Endothelial cell of umbilical vein (primary cell): ENCODE measurements around the gene MID2. TPM values are rescaled to one million over a fixed set of nuclear protein-coding genes. Genes with fewer than 3 reads are reported as not detected.

Experiments used
- Bru-seq: library from RNA; stranded (reverse); fragments of 400-500 nt; gene quantifications from one replicate; lab custom pipeline; 2021; lab: Mats Ljungman, UMichigan
- BruChase-seq, 2 experiments: library from RNA; stranded (reverse); fragments of 400-500 nt; gene quantifications; one replicate each; lab custom pipeline; 2021; lab: Mats Ljungman, UMichigan
- BruUV-seq: library from RNA; stranded (reverse); fragments of 400-500 nt; replicated peaks from 2 replicates; lab custom pipeline; 2021; lab: Mats Ljungman, UMichigan
- CTCF ChIA-PET: fragments of 300-600, 350-600 bp; sonication (Branson Sonifier 250); formaldehyde crosslinking; loops from one replicate; lab custom pipeline; 2021; ENCODE audit warnings: antibody characterized with exemption, inconsistent platforms; lab: Charles Lee
- POLR2A ChIA-PET: fragments of 300-600, 350-600 bp; sonication (Branson Sonifier 250); formaldehyde crosslinking; loops from one replicate; lab custom pipeline; 2021; ENCODE audit warnings: antibody characterized with exemption, inconsistent platforms; lab: Charles Lee
- DNase-seq: peaks from one replicate; pipeline ENCODE4 v3.0.0-alpha.2; 2011; ENCODE audit warnings: low read depth, low spot score
- FAIRE-seq: peaks from 2 replicates; lab custom pipeline; 2011; peaks lifted over from hg19 to GRCh38; lab: Jason Lieb, UNC
- H2AFZ ChIP-seq: 2 replicates; pipeline ENCODE4 v1.6.0; 2012; ENCODE audit warnings: low read depth, low read length, control low read depth, inconsistent platforms
- H3K27ac ChIP-seq: 2 replicates; pipeline ENCODE4 v1.5.1; 2011; ENCODE audit warnings: low read depth, mild to moderate bottlenecking, control low read depth, low read length, moderate library complexity; ENCODE audit not compliant: insufficient read depth
- H3K27me3 ChIP-seq, 2 experiments: 2 replicates each; pipeline versions ENCODE4 v1.6.0 to v1.6.1; 2011; ENCODE audit warnings: low read length in 2 of 2, mixed read lengths in 1 of 2; ENCODE audit not compliant: control insufficient read depth in 2 of 2, insufficient read depth in 2 of 2
- H3K36me3 ChIP-seq, 2 experiments: 2 replicates in 1 of 2; 3 replicates in 1 of 2; pipeline ENCODE4 v1.5.1; 2011; ENCODE audit warnings: low read length in 2 of 2, mild to moderate bottlenecking in 1 of 2, moderate library complexity in 1 of 2; ENCODE audit not compliant: control insufficient read depth in 2 of 2, insufficient read depth in 2 of 2; ENCODE audit errors: extremely low read depth in 1 of 2
- H3K4me1 ChIP-seq: 3 replicates; pipeline ENCODE4 v1.5.1; 2011; ENCODE audit warnings: mild to moderate bottlenecking, low read length; ENCODE audit not compliant: control insufficient read depth, insufficient read depth; ENCODE audit errors: extremely low read depth
- H3K4me2 ChIP-seq: 2 replicates; pipeline ENCODE4 v1.6.1; 2011; ENCODE audit warnings: low read length, control low read depth, mixed read lengths; ENCODE audit not compliant: insufficient read depth
- H3K4me3 ChIP-seq, 3 experiments: fragments of 200-600 bp in 1 of 3; sonication (generic), shearing (Covaris generic) in 1 of 3; replicated peaks in 1 of 3; 2 replicates each; pipeline ENCODE4 v1.5.1; 2011 to 2016; ENCODE audit warnings: control low read depth in 3 of 3, low read length in 3 of 3, mild to moderate bottlenecking in 2 of 3, inconsistent platforms in 1 of 3, low read depth in 1 of 3, moderate library complexity in 1 of 3; ENCODE audit not compliant: insufficient read depth in 1 of 3
- H3K79me2 ChIP-seq: 2 replicates; pipeline ENCODE4 v1.6.0; 2012; ENCODE audit warnings: low read length, inconsistent platforms; ENCODE audit not compliant: control insufficient read depth, insufficient read depth
- H3K9ac ChIP-seq: replicated peaks from 2 replicates; pipeline ENCODE3; 2011; ENCODE audit warnings: low read length, control low read depth; ENCODE audit not compliant: insufficient read depth; ENCODE audit errors: extremely low read depth
- H3K9me1 ChIP-seq: replicated peaks from 3 replicates; pipeline ENCODE4 v1.6.0; 2011; ENCODE audit warnings: mild to moderate bottlenecking, low read length; ENCODE audit not compliant: control insufficient read depth, insufficient read depth; ENCODE audit errors: extremely low read depth
- H3K9me3 ChIP-seq: replicated peaks from 2 replicates; pipeline ENCODE4 v1.5.1; 2012; ENCODE audit warnings: low read length, inconsistent platforms; ENCODE audit not compliant: control insufficient read depth, insufficient read depth
- H4K20me1 ChIP-seq: replicated peaks from 2 replicates; pipeline ENCODE3; 2011; ENCODE audit warnings: mild to moderate bottlenecking, low read length; ENCODE audit not compliant: control insufficient read depth, insufficient read depth; ENCODE audit errors: extremely low read depth
- CTCF ChIP-seq, 2 donors: IDR thresholded peaks; 1 replicate in 1 of 2; 2 replicates in 1 of 2; pipeline ENCODE4 v1.5.1; 2011; ENCODE audit warnings: low read length in 2 of 2, mild to moderate bottlenecking in 2 of 2, moderate library complexity in 2 of 2, control low read depth in 1 of 2, inconsistent platforms in 1 of 2, low read depth in 1 of 2; ENCODE audit not compliant: insufficient read depth in 1 of 2; ENCODE audit errors: extremely low read depth in 1 of 2
- EZH2 ChIP-seq: IDR thresholded peaks from 2 replicates; pipeline ENCODE4 v1.6.1; 2012; ENCODE audit warnings: borderline replicate concordance, low read depth, mild to moderate bottlenecking, moderate library complexity, low read length, inconsistent platforms; ENCODE audit not compliant: severe bottlenecking
- FOS ChIP-seq: IDR thresholded peaks from 2 replicates; pipeline ENCODE4 v1.6.1; 2011; ENCODE audit warnings: mild to moderate bottlenecking, low read length, moderate library complexity, borderline replicate concordance; ENCODE audit not compliant: insufficient read depth
- GATA2 ChIP-seq: IDR thresholded peaks from 2 replicates; pipeline ENCODE4 v1.7.0; 2011; ENCODE audit warnings: low read depth, mild to moderate bottlenecking, moderate library complexity, mixed read lengths, low read length; ENCODE audit not compliant: insufficient read length, insufficient read depth
- JUN ChIP-seq: IDR thresholded peaks from 2 replicates; pipeline ENCODE4 v1.6.1; 2011; ENCODE audit warnings: borderline replicate concordance, low read depth; ENCODE audit not compliant: insufficient read length, insufficient read depth
- MAX ChIP-seq: IDR thresholded peaks from 2 replicates; pipeline ENCODE4 v1.6.1; 2011; ENCODE audit not compliant: insufficient read depth, insufficient read length
- MYC ChIP-seq: IDR thresholded peaks from one replicate; pipeline ENCODE4 v1.6.1; 2011; ENCODE audit warnings: mild to moderate bottlenecking, low read depth, low read length
- POLR2A ChIP-seq: IDR thresholded peaks from 2 replicates; pipeline ENCODE4 v1.6.1; 2012; ENCODE audit warnings: low read depth, mild to moderate bottlenecking, control low read depth, low read length
- POLR2AphosphoS5 ChIP-seq: IDR thresholded peaks from 2 replicates; pipeline ENCODE4 v1.6.1; 2012; ENCODE audit warnings: low read depth, mild to moderate bottlenecking, control low read depth, low read length, moderate library complexity; ENCODE audit not compliant: insufficient read depth
- dilution Hi-C: fragments of 300-500 bp; cut with MboI; formaldehyde crosslinking; loops from one replicate; pipeline ENCODE4 v1.15.0; 2019; ENCODE audit warnings: low sequenced_read_pairs; ENCODE audit not compliant: extremely low pct_ligation_motif_present
- intact Hi-C: fragments of 100-400 bp; cut with micrococcal nuclease; formaldehyde crosslinking; loops from one replicate; pipeline ENCODE4 v1.10.0; 2022
- long read RNA-seq: library from polyadenylated mRNA; stranded (forward); transcript quantifications from one replicate; pipeline ENCODE4 v2.0.0, GENCODE V29; 2021
- polyA minus RNA-seq, 3 experiments: library from RNA; depleted of rRNA, polyadenylated mRNA; stranded (reverse); fragments of >200 nt; gene quantifications; 1 replicate in 1 of 3; 2 replicates in 2 of 3; pipeline ENCODE4 v1.2.3, GENCODE V29; 2011
- polyA plus RNA-seq, 4 experiments: library from polyadenylated mRNA; depleted of rRNA in 3 of 4; stranded (reverse) in 3 of 4; unstranded in 1 of 4; fragments of >200 nt; gene quantifications; 2 replicates each; pipeline versions ENCODE4 v1.2.1 to v1.2.3, GENCODE V29; 2011 to 2012; ENCODE audit warnings: missing spikeins in 1 of 4
- total RNA-seq: library from RNA; stranded (reverse); gene quantifications from 2 replicates; pipeline ENCODE4 v1.2.3, GENCODE V29; 2021

Gene MID2
- total RNA-seq = 23.0 and 25.3 TPM in 2 replicates
- 16.4 and 19.8 TPM in 2 replicates for polyA plus RNA-seq
- polyA plus RNA-seq (2011; cell fraction: cytosol; rRNA removed) = 12.6 and 14.0 TPM in 2 replicates
- 21.4 and 25.8 TPM in 2 replicates for polyA plus RNA-seq (2011; cell fraction: nucleus; rRNA removed)
- 20.7 and 23.6 TPM in 2 replicates for polyA plus RNA-seq (2012)
- polyA minus RNA-seq = 98.7 and 112 TPM in 2 replicates
- 4.7 TPM for polyA minus RNA-seq (2011; cell fraction: cytosol; rRNA and poly(A)+ RNA removed)
- 50.0 and 55.1 TPM in 2 replicates for polyA minus RNA-seq (2011; cell fraction: nucleus; rRNA and poly(A)+ RNA removed)
- Bru-seq, nascent RNA = percentile 73 among the genes with signal in this experiment
- BruChase-seq, experiment 1, labeled RNA remaining after a 6-hour chase = percentile 60 among the genes with signal in this experiment
- BruChase-seq, experiment 2, labeled RNA remaining after a 2-hour chase = percentile 57 among the genes with signal in this experiment
- long read RNA-seq, transcript MID2-202 (10 exons, 2,251 nt) = major isoform, 8 of 14 reads
- long read RNA-seq, partial matches to known transcripts = 1 of 14 reads
- long read RNA-seq, other reads (novel, unspliced or antisense) = 3 of 14 reads

- H2AFZ ChIP-seq = peak within 1 kb of the TSS; percentile 28
- no TSS peak for BruUV-seq
- peak within 1 kb of the TSS; percentile 50 to 54 (median 54) for H3K4me3 ChIP-seq
- H3K9ac ChIP-seq = peak within 1 kb of the TSS; percentile 85
- peak within 1 kb of the TSS; percentile 89 for H3K4me2 ChIP-seq
- FAIRE-seq (peak; percentile 60), DNase-seq (peak; percentile 53)
- POLR2A ChIA-PET = no interaction called here
- H3K36me3 ChIP-seq = no peaks in the 10 kb centered on the region
- no peaks in the 10 kb centered on the region for H4K20me1 ChIP-seq
- H3K9me1 ChIP-seq = no peaks in the 10 kb centered on the region
- intact Hi-C loops (loop anchor here (2.0 to 10.0 kb wide), 3 partner anchors 25 to 67 kb away; no protein-coding TSS in a partner anchor), dilution Hi-C loops (no loop called here)
- H3K9me3 ChIP-seq = no peaks in the 10 kb centered on the region
- CTCF ChIA-PET = interaction anchor here (0.9 to 1.7 kb wide), 5 partner anchors 48 to 166 kb away, joined by 3 to 6 read pairs (median 4); partner anchors contain the start of genes NCBP2L and TSC22D3
- H3K27me3 ChIP-seq = no peaks in the 10 kb centered on the region
- peaks cover 14% of the 10 kb centered on the region for H3K4me1 ChIP-seq
- H3K79me2 ChIP-seq = peaks cover 30% of the 10 kb centered on the region
- TF ChIP-seq CTCF (IDR thresholded peaks at IDR 0.05; ENCODE audit: extremely low read depth in 1 of 2, insufficient read depth in 1 of 2, low read depth in 1 of 2, low read length in 2 of 2) = no peak
- TF ChIP-seq MYC = no peak
- TF ChIP-seq MAX = no peak
- TF ChIP-seq JUN = no peak
- TF ChIP-seq FOS = no peak
- TF ChIP-seq EZH2 = no peak
- TF ChIP-seq POLR2AphosphoS5 = no peak
- TF ChIP-seq GATA2 = no peak
- no peak for TF ChIP-seq POLR2A
- peak within 1 kb of the TSS; percentile 76 for H3K27ac ChIP-seq
These were observed at the start of gene MID2 for GRCh38 chrX:107825698-107826237. TSS of gene MID2 (plus strand) at chrX:107825866. CDS start at chrX:107826427, 561 bp downstream.
